ENCODE measurements around the gene ABLIM3.

Gene ABLIM3

GRCh38 chr5:149110406-149110805, 30.9 kb upstream of the ABLIM3 start:
- TF ChIP-seq CTCF (IDR thresholded peaks at IDR 0.05; ENCODE audit: control insufficient read depth, extremely low read depth, insufficient read depth) = no peak
- no peak for DNase-seq (ENCODE audit: low read depth)
- H3K4me3 ChIP-seq (ENCODE audit: low read depth, low read length) = no peak overlapping the region

GRCh38 chr5:149113669-149114068, 27.6 kb upstream of the ABLIM3 start:
- TF ChIP-seq CTCF (IDR thresholded peaks at IDR 0.05; ENCODE audit: control insufficient read depth, extremely low read depth, insufficient read depth) = no peak
- no peak for DNase-seq (ENCODE audit: low read depth)

GRCh38 chr5:149114403-149115312, 26.6 kb upstream of the ABLIM3 start:
- DNase-seq (ENCODE audit: low read depth) = peak; percentile 61
- H3K4me3 ChIP-seq (ENCODE audit: low read depth, low read length) = no peak overlapping the region
- TF ChIP-seq CTCF (IDR thresholded peaks at IDR 0.05; ENCODE audit: control insufficient read depth, extremely low read depth, insufficient read depth) = peak; percentile 98

More at GRCh38 chr5:149113669-149114068, 27.6 kb upstream of the ABLIM3 start:
- no peak overlapping the region for H3K4me3 ChIP-seq (ENCODE audit: low read depth, low read length)

GRCh38 chr5:149117970-149118369, 23.3 kb upstream of the ABLIM3 start:
- TF ChIP-seq CTCF (IDR thresholded peaks at IDR 0.05; ENCODE audit: control insufficient read depth, extremely low read depth, insufficient read depth) = no peak
- no peak for DNase-seq (ENCODE audit: low read depth)
- H3K4me3 ChIP-seq (ENCODE audit: low read depth, low read length) = no peak overlapping the region

GRCh38 chr5:149118463-149118862, 22.8 kb upstream of the ABLIM3 start:
- DNase-seq (ENCODE audit: low read depth) = no peak
- no peak for TF ChIP-seq CTCF (IDR thresholded peaks at IDR 0.05; ENCODE audit: control insufficient read depth, extremely low read depth, insufficient read depth)
- no peak overlapping the region for H3K4me3 ChIP-seq (ENCODE audit: low read depth, low read length)

- TF ChIP-seq CTCF (IDR thresholded peaks at IDR 0.05; ENCODE audit: control insufficient read depth, extremely low read depth, insufficient read depth) = no peak
- DNase-seq (ENCODE audit: low read depth) = no peak
- no peak overlapping the region for H3K4me3 ChIP-seq (ENCODE audit: low read depth, low read length)
These were observed 20.1 kb upstream of the ABLIM3 start for GRCh38 chr5:149121145-149121544.
